ENCODE measurements around the gene CDH15.
"Not testable (repeated sequence)": the region's sequence is repeated elsewhere in the genome, so short reads cannot be mapped to it uniquely, and the experiment has no call there.

The CDH15 gene

GRCh38 chr16:89155851-89156739 lies 15.5 kb upstream of the CDH15 start:
- no peak for DNase-seq (ENCODE audit: low read depth)

DNA sequence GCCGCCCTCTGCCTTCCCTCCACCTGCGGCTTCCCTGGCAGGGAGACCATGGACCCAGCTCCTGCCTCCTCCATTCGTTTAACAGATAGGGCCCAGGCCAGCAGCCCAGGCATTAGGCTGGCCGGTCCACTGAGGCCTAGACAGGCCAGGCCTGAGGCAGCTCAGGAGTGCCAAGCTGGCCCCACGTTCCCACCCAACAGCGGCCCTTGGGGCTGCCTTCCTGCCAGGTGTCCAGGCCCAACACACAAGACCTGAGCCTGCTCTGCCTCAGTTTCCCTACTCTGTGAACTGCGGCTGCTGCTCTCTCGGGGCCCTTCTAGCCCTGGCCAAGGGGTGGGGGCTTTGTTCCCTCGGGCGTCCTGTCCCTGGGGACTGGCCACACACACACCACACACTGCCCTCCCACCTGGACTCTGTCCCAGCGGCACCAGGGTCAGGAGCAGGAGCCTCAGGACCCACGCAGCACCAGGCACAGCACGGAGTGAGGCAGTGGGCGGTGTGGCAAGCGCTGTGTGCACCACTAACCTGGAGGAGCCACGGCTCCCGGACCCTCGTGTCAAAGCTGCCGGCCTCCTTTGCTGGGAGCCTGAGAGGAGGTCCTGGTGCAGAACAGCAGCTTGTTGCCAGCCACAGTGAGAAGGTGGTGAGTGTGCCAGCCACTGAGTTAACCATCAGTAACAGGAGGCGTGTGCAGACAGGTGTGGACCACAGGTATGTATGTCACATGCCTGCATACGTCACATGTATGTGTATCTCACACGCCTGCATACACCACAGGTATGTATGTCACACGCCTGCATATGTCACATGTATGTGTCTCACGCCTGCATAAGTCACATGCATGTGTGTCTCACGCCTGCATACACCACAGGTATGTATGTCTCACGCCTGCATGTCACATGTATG lies 14.6 kb upstream of the CDH15 start:
- no peak for DNase-seq (ENCODE audit: low read depth)

DNA sequence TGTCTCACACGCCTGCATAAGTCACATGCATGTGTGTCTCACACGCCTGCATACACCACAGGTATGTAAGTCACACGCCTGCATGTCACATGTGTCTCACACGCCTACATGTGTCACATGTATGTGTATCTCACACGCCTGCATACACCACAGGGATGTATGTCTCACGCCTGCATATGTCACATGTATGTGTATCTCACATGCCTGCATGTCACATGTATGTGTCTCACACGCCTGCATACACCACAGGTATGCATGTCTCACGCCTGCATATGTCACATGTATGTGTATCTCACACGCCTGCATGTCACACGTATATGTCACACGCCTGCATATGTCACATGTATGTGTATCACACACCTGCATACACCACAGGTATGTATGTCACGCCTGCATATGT lies 13.8 kb upstream of the CDH15 start:
- DNase-seq (ENCODE audit: low read depth) = no peak

GRCh38 chr16:89159066-89159849 lies 12.3 kb upstream of the CDH15 start:
- DNase-seq (ENCODE audit: low read depth) = no peak

DNA sequence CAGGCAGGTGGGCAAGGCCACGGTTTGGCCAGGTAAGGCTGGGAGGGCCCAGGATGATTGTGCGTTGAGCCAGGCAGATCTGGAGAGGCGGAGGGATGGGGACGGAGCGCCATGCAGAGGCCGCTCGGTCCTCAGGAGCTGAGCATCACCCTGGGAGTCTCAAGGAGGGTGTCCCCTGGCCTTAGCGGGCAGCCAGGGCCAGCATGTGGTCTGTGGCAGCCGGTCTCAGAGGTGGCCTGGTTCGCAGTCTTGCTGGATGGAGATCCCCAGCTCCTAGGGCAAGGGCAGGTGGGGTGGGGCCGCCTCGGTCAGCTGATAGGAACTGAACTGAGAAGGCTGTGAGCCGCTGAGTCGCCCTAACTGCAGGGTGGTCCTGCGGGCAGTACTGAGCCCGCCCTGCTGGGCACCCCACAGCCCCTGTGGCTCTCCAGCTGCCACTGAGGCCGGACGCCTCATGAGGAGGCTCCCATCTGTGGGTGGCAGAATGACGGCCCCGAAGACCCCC lies 11.6 kb upstream of the CDH15 start:
- DNase-seq (ENCODE audit: low read depth) = no peak

DNA sequence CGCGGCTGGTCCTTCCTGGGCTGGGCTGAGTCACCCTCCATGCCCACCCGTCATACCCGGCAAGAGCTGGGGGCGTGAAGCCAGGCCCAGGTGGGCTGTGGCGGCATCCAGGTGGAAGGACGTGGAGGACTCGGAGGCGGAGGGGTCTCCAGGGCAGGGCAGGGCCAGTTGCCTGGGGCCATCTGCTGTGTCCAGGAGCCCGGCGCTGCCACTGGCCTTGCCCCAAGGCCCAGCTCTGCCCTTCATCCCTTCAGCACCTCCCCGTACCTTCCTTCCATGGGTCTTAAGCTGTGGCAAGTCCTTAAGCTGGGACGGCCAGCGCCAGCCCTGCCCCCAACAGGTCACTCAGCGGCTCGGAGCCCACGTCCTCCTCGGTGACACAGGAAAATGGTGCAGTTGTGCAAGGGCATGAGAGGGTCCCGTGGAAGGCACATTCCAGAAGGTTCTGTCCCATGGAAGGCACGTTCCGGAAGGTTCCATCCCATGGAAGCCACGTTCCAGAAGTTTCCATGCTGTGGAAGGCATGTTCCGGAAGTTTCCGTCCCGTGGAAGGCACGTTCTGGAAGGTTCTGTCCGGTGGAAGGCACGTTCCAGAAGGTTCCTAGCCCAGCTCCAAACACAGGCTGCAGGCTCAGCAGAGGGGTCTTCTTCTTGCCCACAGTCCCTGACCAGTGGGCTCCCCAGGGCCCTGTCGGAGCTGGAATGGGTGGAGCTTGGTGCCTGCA lies 10.4 kb upstream of the CDH15 start:
- DNase-seq (ENCODE audit: low read depth) = no peak

DNA sequence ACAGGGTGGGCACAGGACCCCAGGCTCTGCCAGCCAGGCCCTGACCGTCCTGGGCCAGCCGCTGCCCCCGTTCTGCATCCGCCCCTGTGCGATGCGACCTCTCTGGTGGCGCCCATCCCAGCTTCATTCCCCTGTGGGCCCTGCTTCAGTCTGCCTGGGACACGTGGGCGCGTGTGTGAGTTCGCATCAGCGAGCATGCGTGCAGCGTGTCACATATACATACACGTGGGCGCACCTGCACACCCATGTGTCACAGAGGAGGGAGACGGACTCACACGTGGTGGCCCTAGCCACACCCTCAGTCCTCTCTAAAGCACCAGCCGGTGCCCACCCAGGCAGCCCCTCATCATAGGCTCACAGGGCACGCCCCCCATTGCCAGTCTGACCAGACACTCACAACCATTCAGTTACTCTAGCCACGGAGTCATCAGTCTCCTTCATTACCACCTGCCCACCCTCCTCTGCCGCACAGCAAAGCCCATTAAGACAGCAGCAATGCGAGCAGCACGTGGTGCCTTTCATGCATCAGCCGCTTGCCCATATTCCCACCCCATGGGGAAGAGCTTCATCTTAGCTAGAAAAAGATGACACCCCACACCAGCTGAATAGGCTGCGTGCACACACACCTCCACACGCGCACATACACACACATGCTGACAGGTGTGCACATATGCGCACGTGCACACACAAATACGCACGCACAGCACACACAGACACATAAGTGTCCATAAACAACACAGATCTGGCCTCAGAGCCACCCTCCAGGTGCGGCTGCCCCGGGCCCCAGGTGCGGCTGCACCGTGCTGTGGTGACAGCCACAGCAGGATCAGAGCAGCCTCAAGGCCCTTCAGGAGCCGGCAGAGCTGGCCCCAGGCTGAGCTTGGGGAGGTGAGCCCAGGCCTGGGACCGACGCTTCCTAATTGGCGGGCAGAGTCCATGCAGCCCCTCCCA lies 9.5 kb upstream of the CDH15 start:
- DNase-seq (ENCODE audit: low read depth) = no peak

GRCh38 chr16:89163297-89163696 lies 8.3 kb upstream of the CDH15 start:
- DNase-seq (ENCODE audit: low read depth) = no peak

DNA sequence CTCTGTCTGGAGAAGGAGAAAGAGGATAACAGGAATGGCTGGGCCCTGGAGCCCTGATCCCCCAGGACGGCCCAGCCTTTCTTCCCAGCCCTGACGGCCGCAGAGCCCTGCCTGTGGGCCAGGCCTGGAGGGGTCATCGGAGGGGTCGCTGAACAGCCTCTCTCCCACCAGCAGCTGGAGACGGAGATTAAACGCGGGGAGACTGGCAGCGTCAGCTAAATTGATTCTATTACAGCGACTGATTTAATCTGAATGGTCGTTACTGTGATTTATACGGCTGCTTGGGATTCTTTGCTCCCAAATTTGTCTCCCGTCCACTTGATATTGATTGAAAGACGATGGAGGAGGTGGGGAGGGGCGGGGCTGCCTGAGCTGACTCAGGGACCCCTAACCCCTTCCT lies 7.1 kb upstream of the CDH15 start:
- DNase-seq (ENCODE audit: low read depth) = no peak

DNA sequence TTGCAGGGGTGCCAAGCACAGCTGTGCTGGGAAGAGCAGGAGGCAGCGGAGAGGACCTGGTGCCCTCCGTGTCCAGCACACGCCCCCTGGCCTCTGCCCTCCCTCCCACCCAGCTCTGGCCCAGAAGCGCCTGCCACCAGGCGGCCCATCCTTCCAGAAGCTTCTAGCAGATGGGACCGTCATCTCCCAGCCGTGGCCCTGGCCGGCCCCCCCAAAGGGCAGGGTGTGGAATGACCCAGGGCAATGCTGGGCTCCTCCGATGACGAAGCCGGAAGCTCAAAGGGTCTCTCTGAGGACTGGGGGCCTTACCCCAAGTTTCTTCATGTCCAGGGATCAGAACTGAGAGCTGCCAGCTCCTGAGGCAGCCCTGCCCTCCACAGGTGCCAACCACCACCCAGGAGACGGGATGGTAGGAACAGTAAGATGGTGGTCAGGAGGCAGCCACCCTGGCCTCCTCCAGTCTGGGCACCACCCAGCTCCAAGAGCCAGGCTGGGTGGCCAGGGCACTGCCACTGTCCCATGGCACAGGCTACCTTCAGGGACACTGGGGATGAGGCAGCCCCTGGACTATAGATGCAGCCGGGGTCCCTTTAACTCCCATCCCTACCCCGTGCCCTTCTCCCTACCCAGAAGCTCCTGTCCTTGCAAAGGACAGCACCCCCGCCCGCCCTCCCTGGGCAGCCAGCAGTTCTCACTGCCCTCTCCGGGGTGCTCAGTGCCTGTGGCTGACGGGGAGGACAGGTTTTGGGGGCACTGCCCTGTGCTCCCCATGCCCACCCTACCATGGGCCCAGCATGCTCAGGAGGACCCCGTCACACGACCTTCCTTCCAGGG lies 6.5 kb upstream of the CDH15 start:
- no peak for DNase-seq (ENCODE audit: low read depth)

DNA sequence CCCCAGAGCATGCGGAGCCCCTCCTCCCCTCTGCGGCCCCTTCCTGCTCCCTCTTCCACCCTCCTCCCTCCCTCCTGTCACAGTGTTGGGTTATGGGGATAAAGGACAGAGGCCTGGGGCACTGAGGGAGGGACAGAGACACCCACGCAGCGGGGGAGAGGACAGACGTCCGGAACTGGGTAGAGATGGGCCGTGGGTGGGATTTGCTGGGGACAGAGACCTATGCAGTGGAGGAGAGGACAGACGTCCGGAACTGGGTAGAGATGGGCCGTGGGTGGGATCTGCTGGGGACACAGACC lies 5.9 kb upstream of the CDH15 start:
- DNase-seq (ENCODE audit: low read depth) = not testable (repeated sequence)

GRCh38 chr16:89166696-89167424 lies 4.7 kb upstream of the CDH15 start:
- DNase-seq (ENCODE audit: low read depth) = no peak

GRCh38 chr16:89167425-89167941 lies 4.1 kb upstream of the CDH15 start:
- peak; percentile 79 for DNase-seq (ENCODE audit: low read depth)

DNA sequence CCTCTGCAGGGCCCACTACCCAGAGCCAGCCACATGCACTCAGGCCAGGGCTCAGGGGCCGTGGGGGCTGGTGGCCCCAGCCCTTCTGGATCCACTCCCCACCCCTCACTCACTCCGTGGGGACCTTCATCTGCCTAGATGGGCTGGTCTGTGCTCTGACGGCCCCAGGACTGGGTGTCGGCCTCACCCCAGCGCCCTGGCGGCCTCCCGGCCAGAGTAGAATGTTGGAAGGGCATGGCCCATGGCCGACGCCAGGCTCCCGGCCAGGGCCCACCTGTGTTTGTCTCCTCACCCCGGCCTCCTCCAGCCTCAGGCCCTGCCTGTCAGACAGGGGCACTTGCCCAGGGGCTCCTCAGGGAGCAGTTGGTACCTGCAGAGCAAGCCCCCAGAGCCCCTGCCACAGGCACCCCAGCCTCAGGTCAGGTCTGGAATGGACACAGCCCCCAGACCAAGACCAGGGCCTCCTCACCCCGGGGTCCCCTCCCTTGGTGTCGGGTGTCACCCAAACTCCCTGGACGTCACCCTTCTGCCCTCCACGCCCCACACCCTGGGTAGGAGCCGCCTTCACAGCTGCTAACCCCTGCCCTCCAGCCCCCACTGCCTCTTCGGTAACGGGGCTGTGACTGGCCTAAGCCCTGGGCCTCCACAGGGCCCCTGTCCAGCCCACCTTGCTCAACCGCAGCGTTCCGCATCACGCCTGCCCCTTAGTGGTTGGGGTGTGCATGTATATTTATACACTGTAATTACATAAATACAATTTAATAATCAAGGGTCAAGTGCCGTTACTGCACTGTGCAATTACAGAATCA lies 3.0 kb upstream of the CDH15 start:
- DNase-seq (ENCODE audit: low read depth) = no peak

DNA sequence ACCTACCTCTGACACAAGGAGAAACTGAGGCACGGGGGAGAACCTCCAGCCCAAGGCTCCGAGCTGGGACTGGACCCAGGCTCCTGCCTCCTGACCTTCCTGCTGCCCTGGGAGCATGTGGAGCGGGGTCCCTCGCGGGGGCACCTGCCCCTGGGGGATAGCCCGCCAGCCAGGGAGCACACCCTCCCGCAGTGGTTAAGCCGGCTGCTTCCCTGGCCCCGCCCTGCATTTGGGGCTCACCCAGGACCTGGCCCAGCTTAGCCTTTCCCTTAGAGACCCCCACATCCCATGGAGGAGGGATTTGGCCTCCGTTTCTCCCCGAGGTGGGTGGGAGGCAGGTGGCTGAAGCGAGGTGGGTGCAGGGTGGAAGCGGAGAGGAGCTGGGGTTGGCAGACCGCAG lies 1.8 kb upstream of the CDH15 start:
- DNase-seq (ENCODE audit: low read depth) = no peak

DNA sequence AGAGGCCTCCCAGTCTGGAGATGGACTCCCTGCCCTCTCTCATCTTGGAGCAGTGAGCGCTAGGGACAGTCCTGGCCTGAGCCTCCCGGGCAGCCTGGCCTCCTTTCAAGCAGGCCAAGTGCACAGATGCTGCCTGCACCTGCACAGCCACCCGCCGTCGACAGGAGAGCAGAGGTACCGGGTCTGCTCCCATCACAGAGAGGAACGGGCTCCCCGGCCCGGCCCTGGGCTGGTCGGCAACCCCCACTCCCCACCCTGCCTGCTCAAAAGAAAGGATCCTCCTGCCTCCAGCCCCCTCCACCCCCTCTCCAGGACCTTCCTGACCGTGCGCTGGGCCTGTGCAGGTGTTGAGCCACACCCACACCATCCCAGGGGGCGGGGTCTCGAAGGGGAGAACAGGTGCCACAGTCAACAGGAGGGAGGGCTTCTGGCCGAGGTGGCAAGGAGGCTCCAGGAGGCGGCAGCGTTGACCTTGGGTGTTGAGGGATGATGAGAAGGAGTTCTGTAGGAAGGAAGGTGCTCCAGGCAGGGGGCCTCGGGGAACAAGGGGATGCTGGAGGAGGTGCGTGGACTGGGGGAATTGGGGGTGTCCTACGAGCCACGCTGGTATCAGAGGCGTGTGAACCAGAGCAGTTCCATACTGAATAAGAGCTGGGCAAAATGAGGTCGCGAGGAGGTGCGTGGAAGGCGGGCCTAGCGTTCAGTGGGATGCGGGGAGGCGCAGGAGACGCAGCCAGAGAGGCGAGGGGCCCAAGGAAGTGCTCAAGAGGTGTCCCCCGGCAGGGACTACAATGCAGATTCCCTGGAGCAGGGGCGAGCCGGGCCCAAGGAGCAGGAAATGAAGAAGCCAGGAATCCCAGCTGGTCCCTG lies 967 bp upstream of the CDH15 start:
- DNase-seq (ENCODE audit: low read depth) = no peak

GRCh38 chr16:89172171-89172527 lies 601 bp downstream of the CDH15 start:
- DNase-seq (ENCODE audit: low read depth) = no peak

All from activated T-cell treated with anti-CD3 and anti-CD28 coated beads for 24 hours (primary cell).